Activated CD4-positive, alpha-beta T cell treated with anti-CD3 and anti-CD28 coated beads for 4 hours (primary cell): Measurements from ENCODE around the gene CIB1.
"Not testable (repeated sequence)": the region's sequence is repeated elsewhere in the genome, so short reads cannot be mapped to it uniquely, and the experiment has no call there.

Source experiments
- DNase-seq, 2 donors: peaks; one replicate each; pipeline ENCODE4 v3.0.0-alpha.2; 2020

CIB1 gene

GRCh38 chr15:90233387-90234095 lies at the start of gene CIB1:
TSS of gene CIB1 (minus strand) at chr15:90233941. CDS start at chr15:90233885, 56 bp downstream.
- peak; percentile 96 to 97 for DNase-seq

DNA sequence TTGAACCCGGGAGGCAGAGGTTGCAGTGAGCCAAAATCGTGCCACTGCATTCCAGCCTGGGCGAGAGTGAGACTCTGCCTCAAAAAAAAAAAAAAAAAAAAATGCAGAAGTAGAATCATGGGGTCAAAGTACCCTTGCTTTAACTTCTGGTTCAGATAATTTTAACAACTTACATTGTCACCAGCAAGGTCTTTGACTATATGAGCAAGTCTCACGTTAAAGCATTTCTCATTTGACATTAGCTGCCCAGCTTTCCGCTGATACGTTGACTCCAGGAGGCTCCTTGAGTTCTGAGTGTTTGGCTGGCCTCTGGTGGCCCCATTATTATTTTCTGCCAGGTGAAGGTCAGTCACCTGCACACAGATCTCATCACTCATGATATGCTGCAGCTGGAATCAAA lies 47.9 kb upstream of the CIB1 start:
- DNase-seq = not testable (repeated sequence)

GRCh38 chr15:90280743-90281142 lies 47.0 kb upstream of the CIB1 start:
- not testable (repeated sequence) for DNase-seq

DNA sequence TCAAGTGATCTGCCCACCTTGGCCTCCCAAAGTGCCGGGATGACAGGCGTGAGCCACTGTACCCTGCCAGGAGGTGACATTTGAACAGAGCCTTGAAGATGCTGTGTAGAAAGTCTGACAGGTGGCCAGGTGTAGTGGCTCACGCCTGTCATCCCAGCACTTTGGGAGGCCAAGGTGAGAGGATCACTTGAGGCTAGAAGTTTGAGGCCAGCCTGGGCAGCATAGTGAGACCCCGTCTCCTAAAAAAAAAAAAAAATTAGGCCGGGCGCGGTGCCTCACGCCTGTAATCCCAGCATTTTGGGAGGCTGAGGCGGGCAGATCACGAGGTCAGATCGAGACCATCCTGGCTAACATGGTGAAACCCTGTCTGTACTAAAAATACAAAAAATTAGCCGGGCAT lies 44.7 kb upstream of the CIB1 start:
- not testable (repeated sequence) for DNase-seq

DNA sequence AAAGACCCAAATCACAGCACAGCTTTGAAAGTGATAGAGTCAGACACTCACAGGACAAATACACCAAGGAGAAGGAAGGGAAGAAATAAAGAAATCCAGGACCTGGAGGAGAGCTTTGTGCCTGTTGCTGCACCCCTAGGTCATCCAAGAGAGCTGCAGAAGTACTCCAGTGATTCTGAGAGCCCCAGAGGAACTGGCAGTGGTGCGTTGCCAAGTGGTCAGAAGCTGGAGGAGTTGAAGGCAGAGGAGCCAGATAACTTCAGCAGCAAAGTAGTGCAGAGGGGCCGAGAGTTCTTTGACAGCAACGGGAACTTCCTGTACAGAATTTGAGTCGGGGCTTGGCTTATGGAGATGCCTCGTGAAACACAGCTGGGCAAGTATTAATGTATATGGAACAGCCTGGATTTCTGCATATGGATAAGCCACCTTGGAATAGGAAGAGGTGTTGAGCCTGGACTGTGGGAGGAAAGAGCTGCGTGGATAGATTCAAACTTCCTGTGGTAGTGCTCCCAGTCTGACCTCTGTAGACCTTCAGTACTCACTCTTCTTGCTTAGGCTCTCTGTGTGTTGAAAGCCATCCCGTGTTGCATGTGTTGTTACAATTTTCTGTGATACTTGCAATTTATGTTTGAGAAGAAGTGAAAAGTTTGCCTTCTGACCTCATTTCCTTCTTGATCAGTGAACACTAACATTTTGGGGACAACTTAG lies 37.9 kb upstream of the CIB1 start:
- no peak for DNase-seq

DNA sequence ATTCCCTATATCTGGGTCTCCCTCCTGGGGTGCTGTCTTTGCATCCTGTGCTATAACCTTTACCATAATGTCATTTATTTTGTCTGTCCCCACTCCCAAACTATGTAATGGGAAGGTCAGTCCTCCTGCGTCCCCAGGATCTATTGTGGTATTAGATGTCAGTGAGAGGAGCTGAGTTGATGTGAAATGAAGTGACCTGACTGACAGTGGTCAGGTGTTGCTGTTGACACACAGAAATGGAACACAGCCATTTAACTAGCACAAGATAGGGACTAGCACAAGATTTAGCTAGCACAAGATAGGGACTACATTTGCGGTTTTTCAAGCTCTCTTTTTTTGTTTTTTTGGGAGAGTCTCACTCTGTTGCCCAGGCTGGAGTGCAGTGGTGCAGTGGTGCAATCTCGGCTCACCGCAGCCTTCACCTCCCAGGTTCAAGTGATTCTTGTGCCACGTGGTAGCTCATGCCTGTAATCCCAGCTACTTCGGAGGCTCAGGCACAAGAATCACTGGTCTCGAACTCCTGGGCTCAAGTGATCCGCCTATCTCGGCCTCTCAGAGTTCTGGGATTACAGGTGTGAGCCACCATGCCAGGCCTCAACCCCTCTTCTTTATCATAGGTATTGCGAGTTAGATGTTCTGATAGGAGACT lies 36.9 kb upstream of the CIB1 start:
- no peak for DNase-seq

DNA sequence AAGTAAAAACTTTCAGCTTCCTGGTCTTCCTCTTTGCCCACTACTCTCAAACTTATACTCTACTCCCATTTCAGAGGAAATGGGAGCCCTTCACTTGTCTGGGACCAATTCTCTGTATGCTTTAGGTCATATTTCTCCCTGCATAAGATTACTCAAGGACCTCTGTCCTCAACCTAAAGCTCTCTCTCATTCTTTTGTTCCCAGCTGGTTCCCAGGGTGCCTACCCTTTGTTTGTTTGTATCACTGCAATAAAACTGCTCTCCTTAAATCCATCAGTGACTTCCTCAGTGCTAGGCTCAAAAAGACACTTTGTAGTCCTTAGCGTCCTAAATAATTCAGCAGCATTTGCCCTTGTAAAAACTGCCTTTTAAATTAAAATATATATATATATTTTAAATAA lies 34.7 kb upstream of the CIB1 start:
- DNase-seq = no peak

DNA sequence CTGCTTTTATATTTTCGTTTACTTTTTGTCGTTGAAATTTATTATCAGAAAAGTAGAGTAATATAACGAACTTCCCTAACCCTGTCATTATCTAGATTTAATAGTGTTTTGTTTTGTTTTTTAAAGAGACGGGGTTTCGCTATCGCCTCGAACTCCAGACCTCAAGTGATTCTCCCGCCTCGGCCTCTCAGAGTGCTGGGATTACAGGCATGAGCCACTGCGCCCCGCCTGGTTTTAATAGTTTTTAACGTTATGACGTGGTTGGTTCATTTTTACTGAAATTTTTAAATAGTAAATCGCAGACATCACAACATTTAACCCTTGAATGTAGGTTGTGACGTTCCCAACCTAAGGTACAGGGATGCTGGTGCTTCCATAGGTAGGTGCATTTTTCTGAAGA lies 32.7 kb upstream of the CIB1 start:
- peak; percentile 10 to 11 for DNase-seq

DNA sequence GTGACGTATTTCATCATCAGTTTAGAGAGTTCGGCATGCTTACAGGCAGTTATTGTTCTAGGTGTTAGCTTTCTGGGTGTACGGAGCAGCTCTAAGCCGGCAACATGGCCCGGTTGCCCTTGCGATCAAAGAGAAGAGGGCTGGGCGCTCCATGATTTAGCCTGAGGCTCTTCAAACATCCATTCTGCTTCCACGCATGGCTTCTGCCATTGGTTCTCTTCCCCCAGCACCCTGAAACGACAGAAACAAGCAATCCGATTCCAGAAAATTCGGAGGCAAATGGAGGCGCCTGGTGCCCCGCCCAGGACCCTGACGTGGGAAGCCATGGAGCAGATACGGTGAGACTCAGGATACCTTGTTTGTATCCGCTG lies 32.3 kb upstream of the CIB1 start:
- DNase-seq = peak; percentile 30 to 41

GRCh38 chr15:90265271-90266060 lies 31.7 kb upstream of the CIB1 start, which contains the start of gene NGRN:
TSS of gene NGRN (plus strand) at chr15:90265672. CDS start at chr15:90265713, 41 bp downstream.
- peak; percentile 86 to 88 for DNase-seq

GRCh38 chr15:90264671-90265070 lies 30.9 kb upstream of the CIB1 start:
- peak; percentile 8 to 20 for DNase-seq

DNA sequence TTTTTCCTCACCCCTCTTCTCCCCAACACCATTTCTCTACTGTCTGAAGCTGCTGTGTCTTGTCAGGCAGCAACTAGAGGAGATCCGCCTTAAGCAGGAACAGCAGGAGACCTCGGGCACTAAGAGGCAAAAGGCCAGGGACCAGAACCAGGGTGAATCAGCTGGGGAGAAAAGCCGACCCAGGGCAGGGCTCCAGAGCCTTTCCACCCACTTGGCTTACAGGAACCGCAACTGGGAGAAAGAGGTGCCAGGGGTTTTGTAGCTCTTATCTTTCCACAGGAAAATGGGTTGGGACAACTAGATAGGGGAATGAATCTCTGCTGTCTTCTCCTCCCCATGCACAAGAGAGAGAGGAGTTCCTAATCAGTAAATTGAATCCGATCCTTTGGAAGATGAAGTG lies 28.7 kb upstream of the CIB1 start:
- DNase-seq = no peak

- no peak for DNase-seq
These were observed 28.1 kb upstream of the CIB1 start for GRCh38 chr15:90261811-90262210.

DNA sequence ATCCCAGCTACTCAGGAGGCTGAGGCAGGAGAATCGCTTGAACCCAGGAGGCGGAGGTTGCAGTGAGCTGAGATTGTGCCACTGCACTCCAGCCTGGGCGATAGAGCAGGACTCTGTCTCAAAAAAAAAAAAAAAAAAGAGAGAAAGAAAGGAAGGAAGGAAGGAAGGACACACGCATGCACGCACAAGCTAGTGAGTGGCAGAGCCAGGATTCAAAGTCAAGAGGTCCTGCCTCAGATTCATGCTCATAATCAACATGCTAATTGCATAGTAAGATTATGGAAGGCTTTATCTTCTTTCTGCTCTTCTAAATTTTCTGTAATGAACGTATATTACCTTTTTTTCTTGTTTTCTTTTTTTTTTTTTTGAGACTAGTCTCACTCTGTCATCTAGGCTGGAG lies 27.0 kb upstream of the CIB1 start:
- not testable (repeated sequence) for DNase-seq

DNA sequence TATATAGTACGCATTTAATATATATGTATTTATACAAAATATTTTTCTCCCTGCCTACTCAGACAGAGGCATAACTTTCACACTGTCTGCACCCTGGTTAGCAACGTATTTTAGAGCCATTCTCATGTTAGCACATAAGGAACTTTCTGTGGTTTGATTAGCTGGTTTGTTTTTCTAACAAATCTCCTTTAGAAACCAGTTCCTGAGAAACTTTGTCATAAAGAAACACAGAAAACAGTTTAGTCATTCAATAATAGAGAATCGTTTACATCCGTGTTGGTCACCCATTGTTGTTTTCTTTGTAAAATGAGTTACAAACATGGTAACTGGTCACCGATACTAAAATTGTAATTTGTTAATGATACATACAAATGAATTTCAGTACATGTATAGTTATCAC lies 25.8 kb upstream of the CIB1 start:
- no peak for DNase-seq

- no peak for DNase-seq
These were observed 24.0 kb upstream of the CIB1 start for GRCh38 chr15:90257776-90258175.

DNA sequence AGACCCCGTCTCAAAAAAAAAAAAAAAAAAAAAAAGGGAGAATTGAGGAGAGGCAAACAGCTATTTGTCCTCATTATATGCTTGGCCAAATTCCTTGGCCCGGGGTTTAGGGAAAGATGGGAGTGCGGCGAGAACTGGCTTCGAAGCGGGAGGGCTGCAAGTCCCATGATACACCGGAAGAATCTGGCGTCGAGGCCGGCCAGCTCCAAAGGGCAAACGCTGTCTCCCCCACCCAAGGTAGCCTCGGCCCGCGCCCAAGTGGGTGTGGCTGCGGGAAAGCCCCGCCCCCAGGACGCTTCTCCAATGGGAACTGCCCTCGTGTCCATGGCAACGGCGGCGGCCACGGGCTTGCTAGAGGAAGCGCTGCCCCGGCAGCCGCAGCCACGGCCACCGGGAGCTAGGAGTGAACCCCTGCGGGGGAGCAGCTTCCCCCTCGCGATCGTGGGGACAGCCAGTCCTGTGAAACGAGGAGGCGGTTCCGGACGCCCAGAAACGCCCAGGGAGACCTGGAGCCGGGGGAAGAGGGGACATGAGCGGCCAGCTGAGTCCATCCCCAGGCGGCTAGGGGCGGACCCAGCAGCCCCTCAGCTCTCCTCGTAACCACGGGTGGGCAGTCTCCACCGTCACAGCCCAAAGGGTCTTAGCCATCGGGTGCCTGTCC lies 15.6 kb upstream of the CIB1 start, which contains the start of gene TTLL13:
TTLL13 (plus strand) TSS at position 354 of the 661 bp plus-strand sequence. CDS start 1,075 bp downstream, outside the sequence.
- DNase-seq = peak; percentile 59 to 70

GRCh38 chr15:90248789-90249202 lies 15.1 kb upstream of the CIB1 start:
- DNase-seq = no peak

- DNase-seq = no peak
These were observed 10.3 kb upstream of the CIB1 start for GRCh38 chr15:90243943-90244639.

- no peak for DNase-seq
These were observed 7.8 kb upstream of the CIB1 start for GRCh38 chr15:90241343-90242192.

DNA sequence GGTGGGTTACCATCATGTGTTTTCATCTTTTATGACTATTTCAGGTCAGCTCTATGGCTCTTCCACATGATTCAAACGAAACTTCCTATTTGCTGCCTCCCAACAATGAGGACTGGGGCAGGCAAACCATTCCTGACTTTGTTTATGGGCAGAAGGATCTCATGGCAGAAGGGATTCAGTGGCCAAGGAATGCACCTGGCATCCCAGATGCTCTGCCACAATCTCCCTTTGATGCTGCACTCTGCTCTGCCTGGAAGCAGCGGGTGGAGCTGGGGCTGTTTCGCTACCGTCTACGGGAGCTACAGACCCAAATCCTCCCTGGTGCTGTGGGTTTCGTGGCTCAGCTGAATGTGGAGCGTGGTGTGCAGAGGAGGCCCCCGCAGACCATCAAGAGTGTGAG lies 7.1 kb upstream of the CIB1 start:
- DNase-seq = no peak
